T-cell (primary cell): ENCODE data around the gene C10orf90. TPM values are rescaled to one million over a fixed set of nuclear protein-coding genes. Genes with fewer than 3 reads are reported as not detected.

ENCODE experiments used
- ATAC-seq, 4 experiments: fragments of 200-7000 bp in 3 of 4; fragments of 150-1000 bp in 1 of 4; cut with Tn5 transposase; replicated peaks in 1 of 4; 1 replicate in 3 of 4; 2 replicates in 1 of 4; pipeline ENCODE4 v1.10.0; 2021; ENCODE audit warnings: moderate library complexity in 3 of 4, mild to moderate bottlenecking in 2 of 4, moderate number of reproducible peaks in 1 of 4
- CTCF ChIA-PET, 2 donors: fragments of 300-600 bp; sonication (Branson Sonifier 250); formaldehyde crosslinking; loops; one replicate each; lab custom pipeline; 2022; ENCODE audit warnings: antibody characterized with exemption in 2 of 2; lab: Charles Lee
- POLR2A ChIA-PET, 2 donors: fragments of 300-600 bp; sonication (Branson Sonifier 250); formaldehyde crosslinking; loops; one replicate each; lab custom pipeline; 2022; ENCODE audit warnings: antibody characterized with exemption in 2 of 2; lab: Charles Lee
- DNase-seq, 35 experiments: peaks; one replicate each; pipeline versions ENCODE4 v3.0.0 to v3.0.0-alpha.2; 2013 to 2023
- H3K27ac ChIP-seq: one replicate; pipeline ENCODE4 v1.5.1; 2013; ENCODE audit warnings: low read length
- H3K27me3 ChIP-seq, 2 experiments: replicated peaks in 1 of 2; 1 replicate in 1 of 2; 2 replicates in 1 of 2; pipeline versions ENCODE4 v1.6.1 to v1.7.0; 2013; ENCODE audit warnings: low read length in 1 of 2, mixed read lengths in 1 of 2; ENCODE audit not compliant: control insufficient read depth in 2 of 2, insufficient read depth in 2 of 2; ENCODE audit errors: extremely low read depth in 1 of 2
- H3K36me3 ChIP-seq, 2 donors: 1 replicate in 1 of 2; 2 replicates in 1 of 2; pipeline versions ENCODE4 v1.6.1 to v1.7.0; 2013; ENCODE audit warnings: low read length in 1 of 2; ENCODE audit not compliant: control insufficient read depth in 2 of 2, insufficient read depth in 1 of 2; ENCODE audit errors: extremely low read depth in 1 of 2
- H3K4me1 ChIP-seq, 2 experiments: 1 replicate in 1 of 2; 2 replicates in 1 of 2; pipeline versions ENCODE4 v1.6.1 to v1.7.0; 2013; ENCODE audit warnings: low read length in 2 of 2, mixed read lengths in 1 of 2; ENCODE audit not compliant: insufficient read depth in 2 of 2, control insufficient read depth in 1 of 2; ENCODE audit errors: extremely low read depth in 1 of 2
- H3K4me3 ChIP-seq, 2 donors: 1 replicate in 1 of 2; 2 replicates in 1 of 2; pipeline versions ENCODE4 v1.5.1 to v1.7.0; 2013; ENCODE audit warnings: mild to moderate bottlenecking in 2 of 2, low read length in 1 of 2, moderate library complexity in 1 of 2; ENCODE audit not compliant: control insufficient read depth in 1 of 2; ENCODE audit errors: extremely low read depth in 1 of 2
- H3K9me3 ChIP-seq: 2 replicates; pipeline ENCODE4 v1.7.0; 2013
- H3K27ac Mint-ChIP-seq, 2 donors: one replicate each; pipeline ENCODE4 v1.8.0; 2020 to 2021; ENCODE audit warnings: mild to moderate bottlenecking in 2 of 2, mixed read lengths in 2 of 2
- H3K27me3 Mint-ChIP-seq, 2 donors: one replicate each; pipeline ENCODE4 v1.8.0; 2021 to 2022; ENCODE audit warnings: mixed read lengths in 2 of 2
- H3K36me3 Mint-ChIP-seq: one replicate; pipeline ENCODE4 v1.8.0; 2021; ENCODE audit warnings: mixed read lengths
- H3K4me1 Mint-ChIP-seq, 3 donors: one replicate each; pipeline ENCODE4 v1.8.0; 2020 to 2022; ENCODE audit warnings: mixed read lengths in 3 of 3, mild to moderate bottlenecking in 1 of 3
- H3K4me3 Mint-ChIP-seq, 3 donors: one replicate each; pipeline ENCODE4 v1.8.0; 2020 to 2022; ENCODE audit warnings: mild to moderate bottlenecking in 3 of 3, mixed read lengths in 3 of 3, moderate library complexity in 3 of 3
- H3K9me3 Mint-ChIP-seq, 3 donors: one replicate each; pipeline ENCODE4 v1.8.0; 2020 to 2022; ENCODE audit warnings: mixed read lengths in 3 of 3
- WGBS: methylation state at CpG from one replicate; pipeline ENCODE4 v1.1.5; 2013; ENCODE audit warnings: missing lambda C conversion rate; ENCODE audit not compliant: insufficient coverage; 5-methylcytosine and 5-hydroxymethylcytosine counted together
- total RNA-seq, 35 experiments: library from RNA in 6 of 35; stranded (reverse) in 6 of 35; fragments of 120-200 nt in 1 of 35; gene quantifications; one replicate each; pipeline versions ENCODE4 v1.2.1 to v1.2.4 and lab custom pipeline; 2013 to 2026

Gene C10orf90
- total RNA-seq, 5 donors from 2014 or later (not counting 1 experiment from before 2014, with no cell fraction given) = not detected

- POLR2A ChIA-PET = no interaction called here
- peaks cover 0 to 3% (median 0%) of the 10 kb centered on the region in 3 donors for H3K4me1 Mint-ChIP-seq
- CTCF ChIA-PET = no interaction called here
- Histone ChIP-seq H3K4me1 (no peaks in the 10 kb centered on the region), H3K4me3 (no peak overlapping the region), H3K27me3 (peaks cover 0 to 3% of the 10 kb centered on the region in 2 experiments), H3K9me3 (no peaks in the 10 kb centered on the region), H3K36me3 (no peaks in the 10 kb centered on the region), H3K27ac (no peak overlapping the region)
- peaks cover 3 to 13% of the 10 kb centered on the region in 2 donors for H3K27me3 Mint-ChIP-seq
- ATAC-seq (no peak), DNase-seq (no peak)
- H3K4me3 Mint-ChIP-seq = no peak overlapping the region
- H3K9me3 Mint-ChIP-seq = peaks cover 0 to 13% (median 0%) of the 10 kb centered on the region in 3 donors
- H3K36me3 Mint-ChIP-seq = no peaks in the 10 kb centered on the region
- H3K27ac Mint-ChIP-seq = no peak overlapping the region
- 75% methylated on average over 4 of the region's 4 CpGs for WGBS
These were observed 8.5 kb downstream of the C10orf90 start for GRCh38 chr10:126661841-126662515.

GRCh38 chr10:126661356-126661755 lies 9.1 kb downstream of the C10orf90 start:
- ATAC-seq = no peak
- Mint-ChIP-seq H3K27me3 (peaks cover 3 to 12% of the 10 kb centered on the region in 2 donors), H3K36me3 (no peaks in the 10 kb centered on the region), H3K4me3 (no peak overlapping the region), H3K9me3 (peaks cover 0 to 13% (median 0%) of the 10 kb centered on the region in 3 donors), H3K27ac (no peak overlapping the region), H3K4me1 (peaks cover 0 to 3% (median 0%) of the 10 kb centered on the region in 3 donors)
- ChIA-PET CTCF (no interaction called here), POLR2A (no interaction called here)
- H3K27ac ChIP-seq = no peak overlapping the region
- H3K27me3 ChIP-seq = peaks cover 0 to 3% of the 10 kb centered on the region in 2 experiments
- H3K4me3 ChIP-seq = no peak overlapping the region
- WGBS = no CpG with 5 or more reads among the region's 1 CpG
- H3K9me3 ChIP-seq = no peaks in the 10 kb centered on the region
- no peaks in the 10 kb centered on the region for H3K4me1 ChIP-seq
- DNase-seq = no peak
- no peaks in the 10 kb centered on the region for H3K36me3 ChIP-seq

GRCh38 chr10:126659750-126660149 lies 10.7 kb downstream of the C10orf90 start:
- no peak overlapping the region for H3K27ac Mint-ChIP-seq
- ATAC-seq (no peak), DNase-seq (no peak)
- POLR2A ChIA-PET = no interaction called here
- peaks cover 0 to 3% of the 10 kb centered on the region in 2 experiments for H3K27me3 ChIP-seq
- no peaks in the 10 kb centered on the region for H3K36me3 Mint-ChIP-seq
- H3K4me3 Mint-ChIP-seq = no peak overlapping the region
- no peaks in the 10 kb centered on the region for H3K36me3 ChIP-seq
- peaks cover 0 to 7% of the 10 kb centered on the region in 2 donors for H3K27me3 Mint-ChIP-seq
- 50% methylated on average over 3 of the region's 4 CpGs for WGBS
- H3K4me1 ChIP-seq = no peaks in the 10 kb centered on the region
- no peaks in the 10 kb centered on the region for H3K4me1 Mint-ChIP-seq
- H3K9me3 Mint-ChIP-seq = peaks cover 0 to 13% (median 0%) of the 10 kb centered on the region in 3 donors
- CTCF ChIA-PET = no interaction called here
- H3K4me3 ChIP-seq = no peak overlapping the region
- H3K9me3 ChIP-seq = no peaks in the 10 kb centered on the region
- H3K27ac ChIP-seq = no peak overlapping the region

- ChIA-PET POLR2A (no interaction called here), CTCF (no interaction called here)
- ATAC-seq (no peak), DNase-seq (no peak)
- Mint-ChIP-seq H3K27ac (no peak overlapping the region), H3K9me3 (peaks cover 0 to 9% (median 0%) of the 10 kb centered on the region in 3 donors), H3K4me1 (no peaks in the 10 kb centered on the region), H3K36me3 (no peaks in the 10 kb centered on the region), H3K27me3 (peaks cover 0 to 3% of the 10 kb centered on the region in 2 donors), H3K4me3 (no peak overlapping the region)
- WGBS = 83% methylated on average over 3 of the region's 4 CpGs
- peaks cover 0 to 3% of the 10 kb centered on the region in 2 experiments for H3K27me3 ChIP-seq
- no peaks in the 10 kb centered on the region for H3K36me3 ChIP-seq
- H3K9me3 ChIP-seq = no peaks in the 10 kb centered on the region
- no peak overlapping the region for H3K4me3 ChIP-seq
- no peak overlapping the region for H3K27ac ChIP-seq
- no peaks in the 10 kb centered on the region for H3K4me1 ChIP-seq
These were observed 11.6 kb downstream of the C10orf90 start for GRCh38 chr10:126658928-126659327.

- no peak overlapping the region for H3K27ac ChIP-seq
- no peaks in the 10 kb centered on the region for H3K4me1 ChIP-seq
- ATAC-seq (no peak), DNase-seq (no peak)
- no peaks in the 10 kb centered on the region for H3K9me3 ChIP-seq
- Mint-ChIP-seq H3K36me3 (no peaks in the 10 kb centered on the region), H3K27ac (no peak overlapping the region), H3K27me3 (no peaks in the 10 kb centered on the region), H3K4me1 (no peaks in the 10 kb centered on the region), H3K9me3 (peaks cover 0 to 5% (median 0%) of the 10 kb centered on the region in 3 donors), H3K4me3 (no peak overlapping the region)
- peaks cover 0 to 3% of the 10 kb centered on the region in 2 experiments for H3K27me3 ChIP-seq
- H3K36me3 ChIP-seq = no peaks in the 10 kb centered on the region
- 50% methylated on average over 1 of the region's 2 CpGs for WGBS
- H3K4me3 ChIP-seq = no peak overlapping the region
- POLR2A ChIA-PET = no interaction called here
- CTCF ChIA-PET = no interaction called here
These were observed 15.9 kb downstream of the C10orf90 start for GRCh38 chr10:126654579-126654978.

GRCh38 chr10:126651467-126651866 lies 19.0 kb downstream of the C10orf90 start:
- Mint-ChIP-seq H3K27me3 (no peaks in the 10 kb centered on the region), H3K9me3 (peaks cover 0 to 4% (median 0%) of the 10 kb centered on the region in 3 donors), H3K4me1 (no peaks in the 10 kb centered on the region), H3K4me3 (no peak overlapping the region), H3K27ac (no peak overlapping the region), H3K36me3 (no peaks in the 10 kb centered on the region)
- DNase-seq (no peak), ATAC-seq (no peak)
- no peaks in the 10 kb centered on the region for H3K4me1 ChIP-seq
- CTCF ChIA-PET = no interaction called here
- H3K9me3 ChIP-seq = no peaks in the 10 kb centered on the region
- no peaks in the 10 kb centered on the region for H3K36me3 ChIP-seq
- peaks cover 0 to 3% of the 10 kb centered on the region in 2 experiments for H3K27me3 ChIP-seq
- H3K4me3 ChIP-seq = no peak overlapping the region
- no peak overlapping the region for H3K27ac ChIP-seq
- 100% methylated on average over 1 of the region's 3 CpGs for WGBS
- POLR2A ChIA-PET = no interaction called here
